ENCODE results near the gene FSTL3. TPM values are rescaled to one million over a fixed set of nuclear protein-coding genes. Genes with fewer than 3 reads are reported as not detected.
"Not testable (repeated sequence)": the region's sequence is repeated elsewhere in the genome, so short reads cannot be mapped to it uniquely, and the experiment has no call there.

Gene FSTL3
- total RNA-seq, 1 donor from 2014 or later: 2.2 TPM

DNA sequence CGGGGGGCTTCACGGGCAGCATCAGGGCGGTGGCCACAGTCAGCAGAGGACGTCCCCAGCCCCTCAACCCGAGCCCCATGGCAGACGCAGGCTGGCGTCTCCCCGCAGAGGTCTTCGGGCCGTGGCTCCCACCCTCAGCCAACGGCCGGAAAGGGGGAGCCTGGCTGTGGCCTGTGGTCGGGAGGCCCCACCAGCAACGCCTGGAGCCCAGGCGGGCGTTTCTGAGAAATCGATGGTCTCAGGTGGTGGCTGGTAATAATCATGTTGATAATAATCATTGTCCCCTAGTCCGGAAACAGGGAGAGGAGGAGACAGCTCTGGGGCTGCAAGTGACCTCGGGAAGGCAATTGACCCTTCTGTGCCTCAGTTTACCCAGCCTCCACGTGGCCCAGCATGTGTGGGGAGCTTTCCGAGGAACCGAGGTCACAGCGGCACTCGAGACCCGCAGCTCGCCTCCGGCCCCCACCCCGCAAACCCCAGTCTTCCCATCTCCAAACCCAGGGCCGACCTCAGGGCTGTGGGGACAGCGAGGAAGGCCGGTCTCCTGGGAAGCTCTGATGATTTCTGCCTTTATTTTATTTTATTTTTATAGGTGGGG is 19.3 kb downstream of the FSTL3 start, which contains the start of gene PRSS57:
Gene PRSS57, minus strand, starts transcription at position 101 of the 598 bp plus-strand sequence. Its CDS starts 22 bp downstream, at position 79.
- H3K4me3 Mint-ChIP-seq: no peak within 1 kb of the TSS
- POLR2A ChIA-PET: interaction anchor here (0.6 kb wide), 1 partner anchor 17 kb away, joined by 7 read pairs; no protein-coding TSS in a partner anchor
- H3K4me1 Mint-ChIP-seq: no peaks in the 10 kb centered on the region
- H3K27ac Mint-ChIP-seq: no peak within 1 kb of the TSS
- no peaks in the 10 kb centered on the region for H3K36me3 Mint-ChIP-seq (ENCODE audit: low read depth)
- intact Hi-C loops (cut with micrococcal nuclease): no loop called here
- peaks cover 12% of the 10 kb centered on the region for H3K27me3 Mint-ChIP-seq
- CTCF ChIA-PET: no interaction called here
- DNase-seq: no peak
- no peaks in the 10 kb centered on the region for H3K9me3 Mint-ChIP-seq
- TF ChIP-seq, protein P1, sequence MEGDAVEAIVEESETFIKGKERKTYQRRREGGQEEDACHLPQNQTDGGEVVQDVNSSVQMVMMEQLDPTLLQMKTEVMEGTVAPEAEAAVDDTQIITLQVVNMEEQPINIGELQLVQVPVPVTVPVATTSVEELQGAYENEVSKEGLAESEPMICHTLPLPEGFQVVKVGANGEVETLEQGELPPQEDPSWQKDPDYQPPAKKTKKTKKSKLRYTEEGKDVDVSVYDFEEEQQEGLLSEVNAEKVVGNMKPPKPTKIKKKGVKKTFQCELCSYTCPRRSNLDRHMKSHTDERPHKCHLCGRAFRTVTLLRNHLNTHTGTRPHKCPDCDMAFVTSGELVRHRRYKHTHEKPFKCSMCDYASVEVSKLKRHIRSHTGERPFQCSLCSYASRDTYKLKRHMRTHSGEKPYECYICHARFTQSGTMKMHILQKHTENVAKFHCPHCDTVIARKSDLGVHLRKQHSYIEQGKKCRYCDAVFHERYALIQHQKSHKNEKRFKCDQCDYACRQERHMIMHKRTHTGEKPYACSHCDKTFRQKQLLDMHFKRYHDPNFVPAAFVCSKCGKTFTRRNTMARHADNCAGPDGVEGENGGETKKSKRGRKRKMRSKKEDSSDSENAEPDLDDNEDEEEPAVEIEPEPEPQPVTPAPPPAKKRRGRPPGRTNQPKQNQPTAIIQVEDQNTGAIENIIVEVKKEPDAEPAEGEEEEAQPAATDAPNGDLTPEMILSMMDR (IDR thresholded peaks at IDR 0.05): no peak
- ATAC-seq (ENCODE audit: low read depth): no peak

DNA sequence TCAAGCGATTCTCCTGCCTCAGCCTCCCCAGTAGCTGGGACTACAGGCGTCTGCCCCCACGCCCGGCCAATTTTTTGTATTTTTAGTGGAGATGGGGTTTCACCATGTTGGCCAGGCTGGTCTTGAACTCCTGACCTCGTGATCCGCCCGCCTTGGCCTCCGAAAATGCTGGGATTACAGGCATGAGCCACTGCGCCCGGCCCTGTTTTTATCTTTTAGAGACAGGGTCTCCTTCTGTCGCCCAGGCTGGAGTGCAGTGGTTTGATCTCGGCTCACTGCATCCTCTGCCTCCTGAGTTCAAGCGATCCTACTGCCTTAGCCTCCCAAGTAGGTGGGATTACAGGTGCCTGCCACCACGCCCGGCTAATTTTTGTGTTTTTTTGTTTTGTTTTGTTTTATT is 22.3 kb downstream of the FSTL3 start:
- H3K36me3 Mint-ChIP-seq (ENCODE audit: low read depth); DNase-seq; intact Hi-C loops (cut with micrococcal nuclease); H3K27ac Mint-ChIP-seq; CTCF ChIA-PET; H3K4me3 Mint-ChIP-seq; H3K9me3 Mint-ChIP-seq; POLR2A ChIA-PET; H3K4me1 Mint-ChIP-seq; ATAC-seq (ENCODE audit: low read depth): not testable (repeated sequence)
- peaks cover 24% of the 10 kb centered on the region for H3K27me3 Mint-ChIP-seq

DNA sequence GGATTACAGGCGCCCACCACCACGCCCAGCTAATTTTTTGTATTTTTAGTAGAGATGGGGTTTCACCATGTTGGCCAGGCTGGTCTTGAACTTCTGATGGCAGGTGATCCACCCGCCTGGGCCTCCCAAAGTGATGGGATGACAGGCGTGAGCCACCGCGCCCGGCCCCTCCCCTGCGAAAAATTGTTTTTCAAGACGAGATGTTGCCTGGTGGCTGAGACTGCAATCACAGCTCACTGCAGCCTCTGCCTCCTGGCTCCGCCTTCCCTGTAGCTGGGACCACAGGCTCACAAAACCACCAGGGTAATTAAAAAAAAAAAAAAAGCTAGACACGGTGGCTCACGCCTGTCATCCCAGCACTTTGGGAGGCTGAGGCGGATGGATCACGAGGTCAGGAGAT is 23.7 kb downstream of the FSTL3 start:
- CTCF ChIA-PET: interaction anchor here (0.6 kb wide), 1 partner anchor 210 kb away, joined by 3 read pairs; no protein-coding TSS in a partner anchor
- H3K9me3 Mint-ChIP-seq; DNase-seq; POLR2A ChIA-PET; H3K4me1 Mint-ChIP-seq; H3K27ac Mint-ChIP-seq; H3K36me3 Mint-ChIP-seq (ENCODE audit: low read depth); H3K4me3 Mint-ChIP-seq; ATAC-seq (ENCODE audit: low read depth): not testable (repeated sequence)
- intact Hi-C loops (cut with micrococcal nuclease): loop anchor here (1.0 kb wide), 1 partner anchor 10 kb away; no protein-coding TSS in a partner anchor
- peaks cover 26% of the 10 kb centered on the region for H3K27me3 Mint-ChIP-seq

DNA sequence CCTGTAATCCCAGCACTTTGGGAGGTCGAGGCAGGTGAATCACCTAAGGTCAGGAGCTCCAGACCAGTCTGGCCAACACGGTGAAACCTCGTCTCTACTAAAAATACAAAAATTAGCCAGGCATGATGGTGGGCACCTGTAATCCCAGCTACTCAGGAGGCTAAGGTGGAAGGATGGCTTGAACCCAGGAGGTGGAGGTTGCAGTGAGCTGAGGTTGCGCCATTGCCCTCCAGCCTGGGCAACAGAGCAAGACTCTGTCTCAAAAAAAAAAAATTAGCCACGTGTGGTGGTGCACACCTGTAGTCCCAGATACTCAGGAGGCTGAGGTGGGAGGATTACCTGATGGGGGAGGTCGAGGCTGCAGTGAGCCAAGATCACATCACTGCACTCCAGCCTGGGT is 26.7 kb downstream of the FSTL3 start:
- POLR2A ChIA-PET: interaction anchor here (0.7 kb wide), 1 partner anchor 317 kb away, joined by 4 read pairs; no protein-coding TSS in a partner anchor
- H3K27ac Mint-ChIP-seq; H3K9me3 Mint-ChIP-seq; intact Hi-C loops (cut with micrococcal nuclease); ATAC-seq (ENCODE audit: low read depth); DNase-seq; H3K36me3 Mint-ChIP-seq (ENCODE audit: low read depth); CTCF ChIA-PET; H3K4me3 Mint-ChIP-seq; H3K4me1 Mint-ChIP-seq: not testable (repeated sequence)
- H3K27me3 Mint-ChIP-seq: peaks cover 37% of the 10 kb centered on the region

DNA sequence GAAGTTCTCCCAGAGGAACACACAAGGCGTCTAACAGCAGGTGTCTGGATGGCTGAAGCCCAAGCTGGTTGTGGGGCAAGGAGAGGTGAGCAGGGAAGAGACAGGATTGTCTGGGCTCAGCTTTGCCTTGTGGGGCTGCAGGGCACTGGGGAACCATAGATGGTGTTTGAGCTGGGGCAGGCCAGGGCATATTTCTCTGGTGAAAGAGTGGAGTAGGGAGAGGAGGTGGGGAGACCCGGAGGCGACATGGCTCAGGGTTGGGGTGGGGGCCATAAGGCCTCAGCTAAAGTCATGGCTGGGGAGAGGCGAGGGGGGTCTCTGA is 27.1 kb downstream of the FSTL3 start:
- Mint-ChIP-seq H3K4me3 (no peak overlapping the region), H3K4me1 (peaks cover 9% of the 10 kb centered on the region), H3K36me3 (ENCODE audit: low read depth) (no peaks in the 10 kb centered on the region), H3K27ac (no peak overlapping the region), H3K9me3 (peaks cover 7% of the 10 kb centered on the region), H3K27me3 (peaks cover 38% of the 10 kb centered on the region)
- ATAC-seq (ENCODE audit: low read depth) (no peak), DNase-seq (no peak)
- CTCF ChIA-PET: no interaction called here
- TF ChIP-seq, protein P1 (IDR thresholded peaks at IDR 0.05): no peak
- intact Hi-C loops (cut with micrococcal nuclease): no loop called here
- POLR2A ChIA-PET: interaction anchor here (0.5 to 0.7 kb wide), 2 partner anchors 35 to 317 kb away, joined by 4 read pairs; no protein-coding TSS in a partner anchor

DNA sequence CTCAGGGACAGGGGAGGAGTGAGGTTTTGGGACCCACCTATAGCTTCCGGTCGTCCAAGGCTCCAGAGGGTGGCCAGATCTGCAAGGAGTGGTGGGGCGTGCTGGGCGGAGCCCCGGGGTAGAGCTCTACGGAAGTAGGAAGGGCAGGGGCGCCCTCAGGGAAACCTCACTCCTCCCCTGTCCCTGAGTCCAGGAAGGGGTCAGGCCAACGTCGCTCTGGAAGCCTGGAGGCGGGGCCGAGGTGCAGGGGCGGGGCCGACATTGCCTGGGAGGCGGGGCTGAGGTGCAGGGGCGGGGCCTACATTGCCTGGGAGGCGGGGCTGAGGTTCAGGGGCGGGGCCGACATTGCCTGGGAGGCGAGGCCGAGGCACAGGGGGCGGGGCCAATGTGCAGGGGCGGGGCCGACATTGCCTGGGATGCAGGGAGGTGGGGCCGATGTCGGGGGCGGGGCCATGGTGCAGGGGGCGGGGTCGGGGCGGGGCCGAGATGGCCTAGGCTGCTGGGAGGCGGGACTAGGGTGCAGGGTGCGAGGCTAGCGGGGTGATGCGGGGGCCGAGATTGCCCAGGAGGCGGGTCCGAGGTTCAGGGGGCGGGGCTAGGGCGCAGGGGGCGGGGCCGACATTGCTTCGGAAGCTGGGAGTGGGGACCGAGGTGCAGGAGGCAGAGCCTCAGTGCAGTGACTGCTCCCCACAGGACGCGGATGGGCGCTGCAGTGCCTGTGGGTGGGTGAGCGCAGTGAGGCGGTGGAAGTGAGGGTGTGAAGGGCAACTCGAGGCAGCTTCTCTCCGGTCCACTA is 27.7 kb downstream of the FSTL3 start:
- ChIA-PET CTCF (no interaction called here), POLR2A (interaction anchor here (0.5 to 0.7 kb wide), 2 partner anchors 36 to 316 kb away, joined by 4 read pairs; no protein-coding TSS in a partner anchor)
- no peaks in the 10 kb centered on the region for H3K36me3 Mint-ChIP-seq (ENCODE audit: low read depth)
- peaks cover 7% of the 10 kb centered on the region for H3K9me3 Mint-ChIP-seq
- intact Hi-C loops (cut with micrococcal nuclease): no loop called here
- no peak overlapping the region for H3K4me3 Mint-ChIP-seq
- H3K4me1 Mint-ChIP-seq: peaks cover 9% of the 10 kb centered on the region
- no peak overlapping the region for H3K27ac Mint-ChIP-seq
- ATAC-seq (ENCODE audit: low read depth) (peak; percentile 72), DNase-seq (no peak)
- peaks cover 38% of the 10 kb centered on the region for H3K27me3 Mint-ChIP-seq
- TF ChIP-seq, protein P1 (IDR thresholded peaks at IDR 0.05): no peak

Data from activated B cell treated with CpG ODN at 0.5 μM for 24 hours (primary cell).